H1 (cell line): ENCODE data around the gene RPS6KC1. TPM values are rescaled to one million over a fixed set of nuclear protein-coding genes. Genes with fewer than 3 reads are reported as not detected.

Experiments
- CTCF ChIA-PET: fragments of 300-600 bp; sonication (Branson Sonifier 250); formaldehyde crosslinking; loops from one replicate; lab custom pipeline; 2021; ENCODE audit not compliant: partially characterized antibody; lab: Charles Lee
- POLR2A ChIA-PET: fragments of 300-600 bp; sonication (Branson Sonifier 250); formaldehyde crosslinking; loops from one replicate; lab custom pipeline; 2021; ENCODE audit warnings: inconsistent platforms; ENCODE audit not compliant: partially characterized antibody; lab: Charles Lee
- DNase-seq, 2 experiments: peaks; one replicate each; pipeline versions ENCODE4 v3.0.0 to v3.0.0-alpha.2; 2010 to 2022; ENCODE audit warnings: low spot score in 2 of 2, low read depth in 1 of 2, mixed read lengths in 1 of 2
- FAIRE-seq: peaks from 2 replicates; lab custom pipeline; 2011; peaks lifted over from hg19 to GRCh38; lab: Jason Lieb, UNC
- H2AFZ ChIP-seq: 2 replicates; pipeline ENCODE4 v1.8.1; 2012; ENCODE audit warnings: low read length, inconsistent platforms
- H2AK5ac ChIP-seq: 2 replicates; pipeline ENCODE4 v1.6.1; 2013; ENCODE audit warnings: low read depth, low read length
- H2BK120ac ChIP-seq: replicated peaks from 2 replicates; pipeline ENCODE3; 2013; ENCODE audit warnings: low read depth, low read length, inconsistent platforms
- H2BK12ac ChIP-seq: 2 replicates; pipeline ENCODE4 v1.6.1; 2013; ENCODE audit warnings: low read depth, low read length
- H2BK15ac ChIP-seq: 2 replicates; pipeline ENCODE4 v1.6.1; 2013; ENCODE audit warnings: low read length
- H2BK20ac ChIP-seq: 2 replicates; pipeline ENCODE4 v1.6.1; 2013; ENCODE audit warnings: low read length
- H2BK5ac ChIP-seq: 2 replicates; pipeline ENCODE4 v1.6.1; 2013; ENCODE audit warnings: low read depth, low read length
- H3K14ac ChIP-seq: 2 replicates; pipeline ENCODE4 v1.6.1; 2013; ENCODE audit warnings: inconsistent platforms; ENCODE audit not compliant: insufficient read length
- H3K18ac ChIP-seq: 2 replicates; pipeline ENCODE4 v1.6.1; 2013; ENCODE audit warnings: low read length; ENCODE audit errors: extremely low read depth
- H3K23ac ChIP-seq: 2 replicates; pipeline ENCODE4 v1.6.1; 2013; ENCODE audit warnings: inconsistent platforms; ENCODE audit not compliant: insufficient read length
- H3K23me2 ChIP-seq: 2 replicates; pipeline ENCODE4 v1.6.1; 2013; ENCODE audit warnings: low read depth, low read length
- H3K27ac ChIP-seq: 2 replicates; pipeline ENCODE4 v1.6.1; 2011; ENCODE audit warnings: low read depth, low read length, inconsistent platforms
- H3K27me3 ChIP-seq, 4 experiments: replicated peaks in 1 of 4; 1 replicate in 1 of 4; 2 replicates in 3 of 4; pipeline versions ENCODE4 v1.6.1 to v1.8.1; 2011 to 2013; ENCODE audit warnings: low read length in 3 of 4, mild to moderate bottlenecking in 3 of 4, inconsistent platforms in 2 of 4, mixed read lengths in 2 of 4, moderate library complexity in 1 of 4; ENCODE audit not compliant: control insufficient read depth in 3 of 4, insufficient read depth in 3 of 4; ENCODE audit errors: extremely low read depth in 1 of 4
- H3K36me3 ChIP-seq, 4 experiments: 2 replicates each; pipeline versions ENCODE4 v1.6.1 to v1.8.1; 2011 to 2013; ENCODE audit warnings: mild to moderate bottlenecking in 4 of 4, low read length in 3 of 4, moderate library complexity in 2 of 4, control low read depth in 1 of 4, inconsistent platforms in 1 of 4; ENCODE audit not compliant: insufficient read depth in 4 of 4, control insufficient read depth in 2 of 4
- H3K4ac ChIP-seq: replicated peaks from 2 replicates; pipeline ENCODE3; 2013; ENCODE audit warnings: low read length, low read depth, mixed read lengths, inconsistent platforms; ENCODE audit not compliant: insufficient read length
- H3K4me1 ChIP-seq, 4 experiments: replicated peaks in 1 of 4; 1 replicate in 1 of 4; 2 replicates in 3 of 4; pipeline versions ENCODE4 v1.6.1 to v1.8.1; 2011 to 2013; ENCODE audit warnings: low read length in 3 of 4, inconsistent platforms in 2 of 4, mixed read lengths in 1 of 4; ENCODE audit not compliant: insufficient read depth in 4 of 4, control insufficient read depth in 3 of 4
- H3K4me2 ChIP-seq, 2 experiments: 2 replicates each; pipeline versions ENCODE4 v1.6.1 to v1.8.1; 2011 to 2013; ENCODE audit warnings: low read depth in 2 of 2, low read length in 2 of 2, control low read depth in 1 of 2, inconsistent platforms in 1 of 2, mild to moderate bottlenecking in 1 of 2; ENCODE audit not compliant: insufficient read depth in 1 of 2
- H3K4me3 ChIP-seq, 4 experiments: fragments of 200-600, 300-600 bp in 1 of 4; sonication (generic), shearing (Covaris generic), sonication (Bioruptor Twin) in 1 of 4; 2 replicates each; pipeline versions ENCODE4 v1.5.1 to v1.8.1; 2011 to 2016; ENCODE audit warnings: low read length in 4 of 4, low read depth in 3 of 4, control low read depth in 2 of 4, inconsistent platforms in 2 of 4, mild to moderate bottlenecking in 2 of 4, mixed read lengths in 1 of 4, moderate library complexity in 1 of 4; ENCODE audit not compliant: insufficient read depth in 2 of 4; ENCODE audit errors: extremely low read depth in 1 of 4
- H3K56ac ChIP-seq: replicated peaks from 2 replicates; pipeline ENCODE3; 2013; ENCODE audit warnings: low read depth, mild to moderate bottlenecking, mixed read lengths, low read length, inconsistent platforms; ENCODE audit not compliant: insufficient read length
- H3K79me1 ChIP-seq: 2 replicates; pipeline ENCODE4 v1.6.1; 2013; ENCODE audit warnings: low read depth, low read length, control low read depth
- H3K79me2 ChIP-seq, 2 experiments: 2 replicates each; pipeline versions ENCODE4 v1.6.1 to v1.8.1; 2012 to 2013; ENCODE audit warnings: low read length in 2 of 2, mild to moderate bottlenecking in 2 of 2, inconsistent platforms in 1 of 2; ENCODE audit not compliant: insufficient read depth in 2 of 2, control insufficient read depth in 1 of 2
- H3K9ac ChIP-seq, 4 experiments: replicated peaks in 1 of 4; 1 replicate in 1 of 4; 2 replicates in 3 of 4; pipeline versions ENCODE4 v1.6.1 to v1.8.1; 2011 to 2013; ENCODE audit warnings: low read depth in 3 of 4, low read length in 3 of 4, control low read depth in 2 of 4, mild to moderate bottlenecking in 2 of 4, moderate library complexity in 2 of 4, inconsistent platforms in 1 of 4; ENCODE audit errors: extremely low read depth in 1 of 4
- H3K9me3 ChIP-seq, 2 experiments: 2 replicates each; pipeline versions ENCODE4 v1.6.1 to v1.8.1; 2012 to 2013; ENCODE audit warnings: mild to moderate bottlenecking in 2 of 2, moderate library complexity in 2 of 2, control low read depth in 1 of 2, inconsistent platforms in 1 of 2, low read depth in 1 of 2, low read length in 1 of 2, mixed read lengths in 1 of 2; ENCODE audit not compliant: insufficient read depth in 2 of 2
- H4K20me1 ChIP-seq, 2 experiments: replicated peaks in 1 of 2; 2 replicates each; pipeline versions ENCODE3 to v1.8.1; 2011 to 2013; ENCODE audit warnings: inconsistent platforms in 2 of 2, low read length in 2 of 2, mild to moderate bottlenecking in 1 of 2; ENCODE audit not compliant: insufficient read depth in 2 of 2, control insufficient read depth in 1 of 2
- H4K5ac ChIP-seq: 2 replicates; pipeline ENCODE4 v1.6.1; 2013; ENCODE audit warnings: low read length, low read depth, mixed read lengths, inconsistent platforms; ENCODE audit not compliant: insufficient read length
- H4K8ac ChIP-seq: 2 replicates; pipeline ENCODE4 v1.8.0; 2013; ENCODE audit warnings: mild to moderate bottlenecking, moderate library complexity, low read length, inconsistent platforms; ENCODE audit not compliant: insufficient read depth; ENCODE audit errors: extremely low read depth
- H4K91ac ChIP-seq: replicated peaks from 2 replicates; pipeline ENCODE3; 2013; ENCODE audit warnings: low read length, mixed read lengths, inconsistent platforms; ENCODE audit not compliant: insufficient read length
- USF2 ChIP-seq: IDR thresholded peaks from 2 replicates; pipeline ENCODE4 v1.6.1; 2011; ENCODE audit warnings: low read length, improper control_type of control experiment
- WGBS, 2 experiments: shearing (Covaris generic) in 1 of 2; methylation state at CpG; one replicate each; pipeline versions ENCODE4 v1.1.6 to v1.1.7; 2013 to 2015; ENCODE audit warnings: low lambda C conversion rate in 2 of 2, mixed read lengths in 2 of 2, inconsistent platforms in 1 of 2, low coverage in 1 of 2, missing lambda C conversion rate in 1 of 2; ENCODE audit not compliant: insufficient replicate concordance in 2 of 2, insufficient coverage in 1 of 2, insufficient read length in 1 of 2; ENCODE audit errors: extremely low coverage in 1 of 2, missing lambda C conversion rate in 1 of 2; 5-methylcytosine and 5-hydroxymethylcytosine counted together
- polyA plus RNA-seq, 7 experiments: library from polyadenylated mRNA; depleted of rRNA in 3 of 7; stranded (reverse) in 5 of 7; unstranded in 2 of 7; fragments of >200 nt in 5 of 7; fragments of 200-250 nt in 2 of 7; gene quantifications; 1 replicate in 5 of 7; 2 replicates in 1 of 7; 4 replicates in 1 of 7; pipeline versions ENCODE4 v1.2.1 to v1.2.3, GENCODE V29; 2011 to 2013; ENCODE audit warnings: missing spikeins in 2 of 7, mixed read lengths in 2 of 7
- total RNA-seq: library from RNA; stranded (reverse); fragmentation: NEBNext Ultra II Directional; extraction: Animal tissue kit (Norgen Biotek cat#: 25700); gene quantifications from 2 replicates; pipeline ENCODE4 v1.2.1, GENCODE V29; 2021

The RPS6KC1 gene
- total and polyA plus RNA-seq, 2 of the 8 experiments (the other 6 are each of a cell fraction or from before 2014, with no cell fraction given): 4.9 to 17.6 TPM

- H4K91ac ChIP-seq: no peak overlapping the region
- no peaks in the 10 kb centered on the region for H3K79me1 ChIP-seq
- no peak overlapping the region for H3K4ac ChIP-seq
- CTCF ChIA-PET: no interaction called here
- H3K18ac ChIP-seq: no peak overlapping the region
- no peaks in the 10 kb centered on the region for H3K9me3 ChIP-seq
- no peak overlapping the region for H3K23ac ChIP-seq
- no peak overlapping the region for H4K8ac ChIP-seq
- H3K4me1 ChIP-seq: peaks cover 0 to 4% (median 1%) of the 10 kb centered on the region in 4 experiments; a peak in 2 of 7 replicates
- no peaks in the 10 kb centered on the region for H3K79me2 ChIP-seq
- H2BK15ac ChIP-seq: no peak overlapping the region
- no peak overlapping the region for H2BK120ac ChIP-seq
- no peak overlapping the region for H2BK20ac ChIP-seq
- POLR2A ChIA-PET: no interaction called here
- WGBS, 2 experiments: 90% methylated on average over 5 of the region's 5 CpGs; no CpG with 5 or more reads in 1 of the 2 experiments
- no peak overlapping the region for H3K27ac ChIP-seq
- no peak overlapping the region for H3K9ac ChIP-seq
- no peak overlapping the region for H2AFZ ChIP-seq
- FAIRE-seq (no peak), DNase-seq (no peak)
- H2BK12ac ChIP-seq: no peak overlapping the region
- H3K4me2 ChIP-seq: no peak overlapping the region
- H3K27me3 ChIP-seq: peaks cover 0 to 1% (median 0%) of the 10 kb centered on the region in 4 experiments; a peak in 1 of 7 replicates
- H4K5ac ChIP-seq: no peak overlapping the region
- H2AK5ac ChIP-seq: no peak overlapping the region
- H3K36me3 ChIP-seq: no peaks in the 10 kb centered on the region
- H3K23me2 ChIP-seq: no peaks in the 10 kb centered on the region
- no peak for TF ChIP-seq USF2
- H3K14ac ChIP-seq: no peak overlapping the region
- no peak overlapping the region for H2BK5ac ChIP-seq
- no peak overlapping the region for H3K4me3 ChIP-seq
- no peak overlapping the region for H3K56ac ChIP-seq
- peaks cover 0 to 2% of the 10 kb centered on the region in 2 experiments for H4K20me1 ChIP-seq
These were observed 120.7 kb downstream of the RPS6KC1 start for GRCh38 chr1:213171711-213172110.
